ENCODE measurements around the gene GBP1.
A peak's percentile ranks its signal among the peaks of the same experiment; 100 is the strongest.
"Not testable (repeated sequence)": the region's sequence is repeated elsewhere in the genome, so short reads cannot be mapped to it uniquely, and the experiment has no call there.

GBP1 gene

GRCh38 chr1:89051300-89051954 lies 13.6 kb downstream of the GBP1 start:
- H3K27ac ChIP-seq: no peak overlapping the region
- TF ChIP-seq CTCF (conservative IDR thresholded peaks at IDR 0.05): no peak

- TF ChIP-seq CTCF (conservative IDR thresholded peaks at IDR 0.05): no peak
- no peak overlapping the region for H3K27ac ChIP-seq
Measured at GRCh38 chr1:89050649-89051033, 14.4 kb downstream of the GBP1 start.

GRCh38 chr1:89049901-89050648 lies 14.9 kb downstream of the GBP1 start:
- H3K27ac ChIP-seq: 0 out of 2 replicates have a peak overlapping the region, but pooled peaks have one; percentile 7

GRCh38 chr1:89049187-89049586 lies 15.8 kb downstream of the GBP1 start:
- peak overlapping the region; percentile 53 for H3K27ac ChIP-seq

- no peak for TF ChIP-seq CTCF (conservative IDR thresholded peaks at IDR 0.05)
- H3K27ac ChIP-seq: no peak overlapping the region
Measured at GRCh38 chr1:89047734-89048133, 17.3 kb downstream of the GBP1 start.

- not testable (repeated sequence) for H3K27ac ChIP-seq
Measured at GRCh38 chr1:89046318-89047183, 18.5 kb downstream of the GBP1 start.

- TF ChIP-seq CTCF (conservative IDR thresholded peaks at IDR 0.05): no peak
- no peak overlapping the region for H3K27ac ChIP-seq
Measured at GRCh38 chr1:89044970-89045721, 19.9 kb downstream of the GBP1 start.

GRCh38 chr1:89043940-89044339 lies 21.1 kb downstream of the GBP1 start:
- no peak for TF ChIP-seq CTCF (conservative IDR thresholded peaks at IDR 0.05)
- H3K27ac ChIP-seq: no peak overlapping the region

Measured in VCaP (cell line).